ENCODE results near the gene ZKSCAN1. TPM values are rescaled to one million over a fixed set of nuclear protein-coding genes. Genes with fewer than 3 reads are reported as not detected.

Gene ZKSCAN1
- total and polyA plus RNA-seq, 2 donors (not counting 1 experiment from before 2014, with no cell fraction given), result 12.9 to 97.4 TPM

- no peaks in the 10 kb centered on the region for H3K79me2 ChIP-seq (ENCODE audit: control insufficient read depth, insufficient read depth, low read length)
- no peak for DNase-seq
- no peak overlapping the region for H3K27ac Mint-ChIP-seq
- H3K27me3 ChIP-seq (replicated peaks in 1 of 4; ENCODE audit: control extremely low read depth in 1 of 4, control insufficient read depth in 3 of 4, insufficient read depth in 4 of 4, low read length in 3 of 4), result no peaks in the 10 kb centered on the region
- no peak overlapping the region for H2AFZ ChIP-seq (ENCODE audit: insufficient read depth, low read depth, low read length, poor library complexity, severe bottlenecking)
- POLR2A ChIA-PET, result no interaction called here
- H3K9me3 Mint-ChIP-seq (ENCODE audit: insufficient read depth), result no peaks in the 10 kb centered on the region
- intact Hi-C loops (cut with micrococcal nuclease), result no loop called here
- whole genome bisulfite sequencing (ENCODE audit: insufficient coverage), result 99% methylated on average over 6 of the region's 8 CpGs
- no peak overlapping the region for H3K4me3 ChIP-seq (ENCODE audit: control extremely low read depth in 1 of 5, extremely low read depth in 1 of 5, insufficient read depth in 1 of 5, low read depth in 2 of 5, low read length in 4 of 5)
- H3K4me3 Mint-ChIP-seq, result no peak overlapping the region
- no peaks in the 10 kb centered on the region for H3K9me3 ChIP-seq (ENCODE audit: control extremely low read depth in 1 of 3, control insufficient read depth in 2 of 3, insufficient read depth in 1 of 3, low read length in 2 of 3)
- peaks cover 18 to 44% of the 10 kb centered on the region in 2 experiments for H3K36me3 ChIP-seq (replicated peaks in 1 of 2; ENCODE audit: control extremely low read depth in 1 of 2, control insufficient read depth in 1 of 2, extremely low read depth in 1 of 2, insufficient read depth in 2 of 2, low read length in 1 of 2)
- H3K27ac ChIP-seq (ENCODE audit: low read length in 2 of 2), result no peak overlapping the region
- no peaks in the 10 kb centered on the region for H3K4me1 ChIP-seq (ENCODE audit: control insufficient read depth in 2 of 2, insufficient read depth in 2 of 2, low read length in 2 of 2)
- no peaks in the 10 kb centered on the region for H4K20me1 ChIP-seq (ENCODE audit: control insufficient read depth, insufficient read depth, low read length, poor library complexity, severe bottlenecking)
- H3K9ac ChIP-seq (ENCODE audit: low read length), result no peak overlapping the region
- no peak overlapping the region for H3K4me2 ChIP-seq (replicated peaks; ENCODE audit: low read depth, low read length, poor library complexity, severe bottlenecking)
- no peak for TF ChIP-seq EZH2 (IDR thresholded peaks at IDR 0.05; ENCODE audit: borderline replicate concordance, insufficient read depth, low read depth, low read length, poor library complexity, severe bottlenecking)
- no peak for TF ChIP-seq CTCF (IDR thresholded peaks at IDR 0.05)
- ATAC-seq (ENCODE audit: low read depth), result no peak
- CTCF ChIA-PET, result no interaction called here
- no peaks in the 10 kb centered on the region for H3K4me1 Mint-ChIP-seq
- no peaks in the 10 kb centered on the region for H3K27me3 Mint-ChIP-seq
Measured at GRCh38 chr7:100034871-100035510, 19.6 kb downstream of the ZKSCAN1 start.

- WGBS (ENCODE audit: insufficient coverage), result 95% methylated on average over 3 of the region's 6 CpGs
- H3K79me2 ChIP-seq (ENCODE audit: control insufficient read depth, insufficient read depth, low read length), result no peaks in the 10 kb centered on the region
- H4K20me1 ChIP-seq (ENCODE audit: control insufficient read depth, insufficient read depth, low read length, poor library complexity, severe bottlenecking), result no peaks in the 10 kb centered on the region
- H3K27ac Mint-ChIP-seq, result no peak overlapping the region
- H3K27me3 ChIP-seq (replicated peaks in 1 of 4; ENCODE audit: control extremely low read depth in 1 of 4, control insufficient read depth in 3 of 4, insufficient read depth in 4 of 4, low read length in 3 of 4), result no peaks in the 10 kb centered on the region
- peaks cover 4 to 5% of the 10 kb centered on the region in 2 donors for H3K4me1 ChIP-seq (ENCODE audit: control insufficient read depth in 2 of 2, insufficient read depth in 2 of 2, low read length in 2 of 2)
- ATAC-seq (ENCODE audit: low read depth), result no peak
- ChIA-PET POLR2A (no interaction called here), CTCF (interaction anchor here (0.5 kb wide), 1 partner anchor 658 kb away, joined by 3 read pairs; no protein-coding TSS in a partner anchor)
- no peaks in the 10 kb centered on the region for H3K9me3 Mint-ChIP-seq (ENCODE audit: insufficient read depth)
- no peaks in the 10 kb centered on the region for H3K27me3 Mint-ChIP-seq
- H3K9me3 ChIP-seq (ENCODE audit: control extremely low read depth in 1 of 3, control insufficient read depth in 2 of 3, insufficient read depth in 1 of 3, low read length in 2 of 3), result no peaks in the 10 kb centered on the region
- H3K27ac ChIP-seq (ENCODE audit: low read length in 2 of 2), result no peak overlapping the region
- H2AFZ ChIP-seq (ENCODE audit: insufficient read depth, low read depth, low read length, poor library complexity, severe bottlenecking), result no peak overlapping the region
- H3K9ac ChIP-seq (ENCODE audit: low read length), result no peak overlapping the region
- H3K36me3 ChIP-seq (replicated peaks in 1 of 2; ENCODE audit: control extremely low read depth in 1 of 2, control insufficient read depth in 1 of 2, extremely low read depth in 1 of 2, insufficient read depth in 2 of 2, low read length in 1 of 2), result peaks cover 18 to 36% of the 10 kb centered on the region in 2 experiments
- H3K4me3 ChIP-seq (ENCODE audit: control extremely low read depth in 1 of 5, extremely low read depth in 1 of 5, insufficient read depth in 1 of 5, low read depth in 2 of 5, low read length in 4 of 5), result no peak overlapping the region
- intact Hi-C loops (cut with micrococcal nuclease), result no loop called here
- peaks cover 6% of the 10 kb centered on the region for H3K4me1 Mint-ChIP-seq
- H3K4me2 ChIP-seq (replicated peaks; ENCODE audit: low read depth, low read length, poor library complexity, severe bottlenecking), result no peak overlapping the region
- H3K4me3 Mint-ChIP-seq, result no peak overlapping the region
- DNase-seq, result no peak
- no peak for TF ChIP-seq EZH2 (IDR thresholded peaks at IDR 0.05; ENCODE audit: borderline replicate concordance, insufficient read depth, low read depth, low read length, poor library complexity, severe bottlenecking)
- TF ChIP-seq CTCF (IDR thresholded peaks at IDR 0.05), result no peak
Measured at GRCh38 chr7:100035876-100036275, 20.5 kb downstream of the ZKSCAN1 start.

Data from B cell (primary cell).